ENCODE results near the gene PIP5K1C. TPM values are rescaled to one million over a fixed set of nuclear protein-coding genes. Genes with fewer than 3 reads are reported as not detected.
A peak's percentile ranks its signal among the peaks of the same experiment; 100 is the strongest.

The PIP5K1C gene
- total RNA-seq, 2 donors from 2014 or later, result 16.6 to 30.7 TPM

DNA sequence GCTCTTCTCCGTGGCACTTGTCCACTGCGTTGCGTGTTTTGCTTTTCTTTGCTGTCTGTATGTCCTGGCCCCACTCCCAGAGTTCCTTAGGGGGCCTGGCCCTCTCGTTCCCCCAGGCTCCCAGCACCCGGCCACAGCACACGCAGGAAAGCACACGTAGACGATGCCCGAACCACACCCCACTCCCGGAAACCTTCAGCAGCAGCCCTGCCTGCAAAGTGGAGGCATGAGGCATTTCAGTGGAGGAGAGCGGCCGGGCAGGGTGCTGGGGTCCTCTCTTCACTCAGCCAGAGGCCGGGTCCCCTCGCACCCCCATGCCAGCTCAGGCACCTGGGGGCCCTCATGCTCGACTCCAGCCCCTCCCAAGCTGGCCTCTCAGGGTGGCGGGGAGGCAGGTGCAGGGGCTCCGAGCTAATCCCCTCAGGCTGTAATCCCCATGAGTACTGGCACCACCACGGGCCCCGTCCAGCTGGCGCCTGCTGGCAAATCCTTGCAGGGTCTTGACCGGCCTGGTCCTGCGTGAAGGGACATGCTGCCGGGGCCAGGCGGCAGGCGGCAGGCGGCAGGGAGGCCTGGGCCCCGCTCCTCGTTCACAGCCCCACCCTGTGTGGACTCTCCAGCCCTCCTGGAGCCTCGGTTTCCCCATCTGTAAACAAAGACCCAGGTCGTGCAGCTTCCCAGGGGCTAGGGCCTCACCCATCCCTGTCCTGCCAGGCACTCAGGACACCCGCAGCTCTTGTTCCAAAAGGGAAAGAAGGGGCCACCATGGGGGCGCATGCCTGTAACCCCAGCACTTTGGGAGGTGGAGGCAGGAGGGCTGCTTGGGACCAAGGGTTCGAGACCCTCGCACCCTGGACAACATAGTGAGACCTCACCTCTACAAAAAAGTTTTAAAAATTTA is 7.0 kb downstream of the PIP5K1C start:
- no peaks in the 10 kb centered on the region for H3K27me3 ChIP-seq
- ATAC-seq (no peak), DNase-seq (no peak)
- no peaks in the 10 kb centered on the region for H3K36me3 ChIP-seq (replicated peaks in 1 of 2; ENCODE audit: insufficient read depth in 1 of 2, low read depth in 2 of 2)
- TF ChIP-seq, protein P1, sequence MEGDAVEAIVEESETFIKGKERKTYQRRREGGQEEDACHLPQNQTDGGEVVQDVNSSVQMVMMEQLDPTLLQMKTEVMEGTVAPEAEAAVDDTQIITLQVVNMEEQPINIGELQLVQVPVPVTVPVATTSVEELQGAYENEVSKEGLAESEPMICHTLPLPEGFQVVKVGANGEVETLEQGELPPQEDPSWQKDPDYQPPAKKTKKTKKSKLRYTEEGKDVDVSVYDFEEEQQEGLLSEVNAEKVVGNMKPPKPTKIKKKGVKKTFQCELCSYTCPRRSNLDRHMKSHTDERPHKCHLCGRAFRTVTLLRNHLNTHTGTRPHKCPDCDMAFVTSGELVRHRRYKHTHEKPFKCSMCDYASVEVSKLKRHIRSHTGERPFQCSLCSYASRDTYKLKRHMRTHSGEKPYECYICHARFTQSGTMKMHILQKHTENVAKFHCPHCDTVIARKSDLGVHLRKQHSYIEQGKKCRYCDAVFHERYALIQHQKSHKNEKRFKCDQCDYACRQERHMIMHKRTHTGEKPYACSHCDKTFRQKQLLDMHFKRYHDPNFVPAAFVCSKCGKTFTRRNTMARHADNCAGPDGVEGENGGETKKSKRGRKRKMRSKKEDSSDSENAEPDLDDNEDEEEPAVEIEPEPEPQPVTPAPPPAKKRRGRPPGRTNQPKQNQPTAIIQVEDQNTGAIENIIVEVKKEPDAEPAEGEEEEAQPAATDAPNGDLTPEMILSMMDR (IDR thresholded peaks at IDR 0.05), result no peak
- no peak for TF ChIP-seq POLR2A (IDR thresholded peaks at IDR 0.05)
- no peak overlapping the region for H3K27ac ChIP-seq
- no peak overlapping the region for H3K4me3 ChIP-seq
- 86 to 91% methylated on average over 11 to 22 of the region's 34 CpGs for WGBS, 2 donors
- H3K9me3 ChIP-seq, result no peaks in the 10 kb centered on the region
- peaks cover 9% of the 10 kb centered on the region for H3K4me1 ChIP-seq
- intact Hi-C loops (cut with DNase I), result no loop called here

DNA sequence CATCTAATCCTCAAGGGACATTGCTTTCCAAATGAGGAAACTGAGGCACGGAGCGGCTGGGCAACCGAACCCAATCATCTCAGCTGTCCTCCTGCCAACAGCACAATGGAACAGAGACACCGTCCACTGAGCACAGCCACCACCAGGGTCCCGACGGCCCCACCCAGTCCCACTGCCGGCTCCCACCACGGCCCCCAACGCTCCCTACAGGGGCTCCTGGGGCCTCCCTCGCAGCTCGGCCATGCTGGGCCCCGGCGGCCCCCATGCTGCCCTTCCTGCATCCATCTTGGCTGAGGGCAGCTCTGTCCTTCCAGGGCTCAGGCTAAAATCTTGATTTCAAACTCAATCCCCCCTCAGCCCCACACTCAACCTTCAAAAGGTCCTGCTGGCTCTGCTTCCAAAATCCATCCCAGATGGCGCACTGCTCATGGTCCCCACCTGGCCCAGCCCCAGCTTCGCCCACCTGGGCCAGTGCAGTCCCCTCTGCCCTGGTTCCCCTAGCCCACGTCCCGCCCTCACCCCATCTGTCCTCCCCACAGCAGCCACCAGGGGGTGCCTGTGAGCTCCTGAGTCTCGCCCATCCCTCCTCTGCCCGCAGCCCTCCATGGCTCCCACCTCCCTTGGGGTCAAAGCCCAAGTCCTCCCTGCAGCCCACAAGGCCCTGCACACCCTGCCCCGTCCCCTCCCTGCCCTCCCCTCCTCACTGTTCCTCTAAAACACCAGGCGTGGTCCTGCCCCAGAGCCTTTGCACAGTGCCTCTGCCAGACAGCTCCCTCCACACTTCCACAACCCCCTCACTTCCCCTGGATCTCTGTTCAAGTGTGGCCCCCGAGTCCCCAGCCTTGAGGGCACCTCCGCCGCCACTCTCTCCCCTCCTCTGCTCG is 7.9 kb downstream of the PIP5K1C start:
- ATAC-seq (no peak), DNase-seq (no peak)
- TF ChIP-seq POLR2A (IDR thresholded peaks at IDR 0.05), result no peak
- TF ChIP-seq, protein P1 (IDR thresholded peaks at IDR 0.05), result peak; percentile 8 to 43 (median 28)
- intact Hi-C loops (cut with DNase I), result no loop called here
- 94 to 95% methylated on average over 20 to 25 of the region's 25 CpGs for WGBS, 2 donors
- H3K27me3 ChIP-seq, result no peaks in the 10 kb centered on the region
- no peak overlapping the region for H3K27ac ChIP-seq
- H3K9me3 ChIP-seq, result no peaks in the 10 kb centered on the region
- H3K4me1 ChIP-seq, result peaks cover 12% of the 10 kb centered on the region
- no peaks in the 10 kb centered on the region for H3K36me3 ChIP-seq (replicated peaks in 1 of 2; ENCODE audit: insufficient read depth in 1 of 2, low read depth in 2 of 2)
- H3K4me3 ChIP-seq, result no peak overlapping the region

DNA sequence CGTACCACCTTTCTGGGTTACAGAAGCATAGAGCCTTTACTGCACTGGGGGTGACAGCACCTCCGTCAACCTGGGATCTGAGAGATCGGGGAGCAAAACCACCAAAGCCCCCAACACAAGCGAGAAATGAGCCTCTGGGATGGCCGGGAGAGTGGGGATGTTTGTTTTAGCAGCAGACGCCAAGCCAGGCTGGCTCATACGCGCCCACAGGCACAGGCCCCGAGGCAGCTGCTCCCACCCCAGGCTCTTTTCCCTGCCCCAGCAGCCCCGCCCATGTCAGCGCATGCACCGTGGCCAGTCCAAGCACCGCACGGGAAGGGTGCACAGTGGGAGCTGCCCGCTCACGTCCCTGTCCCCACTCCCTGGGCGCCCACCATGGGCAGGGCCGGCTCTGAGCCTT is 8.5 kb downstream of the PIP5K1C start:
- WGBS, 2 donors, result 94 to 95% methylated on average over 7 to 18 of the region's 18 CpGs
- ATAC-seq, result no peak
- no peaks in the 10 kb centered on the region for H3K27me3 ChIP-seq
- H3K4me3 ChIP-seq, result no peak overlapping the region
- H3K4me1 ChIP-seq, result peaks cover 19% of the 10 kb centered on the region
- no peak overlapping the region for H3K27ac ChIP-seq
- TF ChIP-seq, protein P1 (IDR thresholded peaks at IDR 0.05), result no peak
- TF ChIP-seq POLR2A (IDR thresholded peaks at IDR 0.05), result no peak
- intact Hi-C loops (cut with DNase I), result no loop called here
- no peak for DNase-seq
- H3K36me3 ChIP-seq (replicated peaks in 1 of 2; ENCODE audit: insufficient read depth in 1 of 2, low read depth in 2 of 2), result no peaks in the 10 kb centered on the region
- no peaks in the 10 kb centered on the region for H3K9me3 ChIP-seq

DNA sequence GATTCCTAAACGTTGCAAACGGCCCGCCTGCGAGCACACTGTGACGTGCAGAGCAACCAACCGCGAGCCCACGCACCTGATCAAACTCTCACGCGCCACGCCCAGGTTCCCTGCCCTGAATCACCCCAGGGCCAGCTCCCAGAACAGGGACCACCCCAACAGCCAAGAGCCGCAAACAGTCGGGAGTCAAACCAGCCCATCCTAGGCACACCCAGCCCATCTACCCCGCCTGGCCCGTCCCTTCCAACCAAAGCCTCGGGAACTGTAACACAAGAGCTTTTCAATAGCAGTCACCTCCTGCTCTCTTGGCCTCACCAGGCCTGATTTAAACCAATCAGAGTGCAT is 8.9 kb downstream of the PIP5K1C start:
- Histone ChIP-seq H3K4me1 (peaks cover 23% of the 10 kb centered on the region), H3K9me3 (no peaks in the 10 kb centered on the region), H3K27me3 (no peaks in the 10 kb centered on the region), H3K4me3 (no peak overlapping the region), H3K36me3 (replicated peaks in 1 of 2; ENCODE audit: insufficient read depth in 1 of 2, low read depth in 2 of 2) (no peaks in the 10 kb centered on the region), H3K27ac (no peak overlapping the region)
- ATAC-seq, result no peak
- intact Hi-C loops (cut with DNase I), result no loop called here
- DNase-seq, result no peak
- 88 to 89% methylated on average over 13 to 16 of the region's 16 CpGs for WGBS, 2 donors
- TF ChIP-seq, protein P1 (IDR thresholded peaks at IDR 0.05), result no peak
- no peak for TF ChIP-seq POLR2A (IDR thresholded peaks at IDR 0.05)

All from body of pancreas (tissue), 4 donors.